Lower leg skin (tissue), 4 donors: ENCODE measurements around the gene CEP44. TPM values are rescaled to one million over a fixed set of nuclear protein-coding genes. Genes with fewer than 3 reads are reported as not detected.
"Not testable (repeated sequence)": the region's sequence is repeated elsewhere in the genome, so short reads cannot be mapped to it uniquely, and the experiment has no call there.

Experiments used
- DNase-seq, 2 donors: peaks; one replicate each; pipeline ENCODE4 v3.0.0-alpha.2; 2019; ENCODE audit warnings: low spot score in 2 of 2
- H3K4me3 ChIP-seq: fragments of 200-600 bp; sonication (generic); 2 replicates; pipeline ENCODE4 v1.5.1; 2017; ENCODE audit warnings: mild to moderate bottlenecking, low read depth; ENCODE audit not compliant: poor library complexity, severe bottlenecking
- CTCF ChIP-seq, 3 donors: fragments of 450-650 bp; IDR thresholded peaks; one replicate each; pipeline ENCODE4 v1.5.1; 2016; ENCODE audit warnings: antibody characterized with exemption in 3 of 3, mild to moderate bottlenecking in 3 of 3, moderate library complexity in 2 of 3
- POLR2A ChIP-seq, 2 donors: fragments of 450-650 bp; IDR thresholded peaks; one replicate each; pipeline ENCODE4 v1.6.1; 2016 to 2017; ENCODE audit warnings: antibody characterized with exemption in 2 of 2, mild to moderate bottlenecking in 1 of 2, moderate library complexity in 1 of 2
- WGBS, 2 donors: methylation state at CpG; one replicate each; pipeline ENCODE4 v1.1.5; 2018; 5-methylcytosine and 5-hydroxymethylcytosine counted together
- intact Hi-C: fragments of 100-400 bp; cut with DNase I; formaldehyde crosslinking; loops from one replicate; pipeline ENCODE4 v1.15.0; 2023; ENCODE audit warnings: low total_unique reads
- total RNA-seq, 4 donors: library from RNA; depleted of rRNA; stranded (reverse); fragments of >200 nt; gene quantifications; one replicate each; pipeline ENCODE4 v1.1.0, GENCODE V29; 2016

The CEP44 gene
- total RNA-seq, 4 donors from 2014 or later = 10.2 to 32.5 (median 12.7) TPM

- intact Hi-C loops = no loop called here
- no peak for DNase-seq
- no peak for TF ChIP-seq POLR2A (IDR thresholded peaks at IDR 0.05)
- no peak for TF ChIP-seq CTCF (IDR thresholded peaks at IDR 0.05)
- WGBS, 2 donors = 82% methylated on average over 2 of the region's 2 CpGs
- no peak overlapping the region for H3K4me3 ChIP-seq
These were observed 93.9 kb downstream of the CEP44 start for GRCh38 chr4:174377613-174378012.

- DNase-seq = no peak
- no peak overlapping the region for H3K4me3 ChIP-seq
- intact Hi-C loops = no loop called here
- 90 to 91% methylated on average over 2 of the region's 2 CpGs for WGBS, 2 donors
- no peak for TF ChIP-seq POLR2A (IDR thresholded peaks at IDR 0.05)
- TF ChIP-seq CTCF (IDR thresholded peaks at IDR 0.05) = no peak
These were observed 95.2 kb downstream of the CEP44 start for GRCh38 chr4:174378951-174379350.

GRCh38 chr4:174380206-174380605, 96.5 kb downstream of the CEP44 start:
- DNase-seq, H3K4me3 ChIP-seq, intact Hi-C loops: not testable (repeated sequence)
- whole genome bisulfite sequencing, 2 donors = 68 to 72% methylated on average over 4 of the region's 4 CpGs

GRCh38 chr4:174380699-174381439, 97.2 kb downstream of the CEP44 start:
- WGBS, 2 donors = 89 to 90% methylated on average over 9 of the region's 9 CpGs
- DNase-seq = no peak
- H3K4me3 ChIP-seq = no peak overlapping the region
- TF ChIP-seq CTCF (IDR thresholded peaks at IDR 0.05) (no peak), POLR2A (IDR thresholded peaks at IDR 0.05) (no peak)
- intact Hi-C loops = no loop called here

GRCh38 chr4:174381440-174381800, 97.7 kb downstream of the CEP44 start:
- WGBS, 2 donors = 31 to 60% methylated on average over 1 of the region's 1 CpG
- TF ChIP-seq CTCF (IDR thresholded peaks at IDR 0.05) (no peak), POLR2A (IDR thresholded peaks at IDR 0.05) (no peak)
- H3K4me3 ChIP-seq = no peak overlapping the region
- intact Hi-C loops = no loop called here
- no peak for DNase-seq

Other genes starting within 250 kb of the CEP44 start
- gene FBXO8, start 244 bp upstream of the CEP44 start, total RNA-seq = 10 to 100 TPM; 35.6 to 58.3 (median 47.2) TPM
- 100 to 1,000 TPM; 173 to 253 (median 224) TPM for gene HPGD, start 238.6 kb downstream of the CEP44 start, total RNA-seq